Measurements from ENCODE around the gene NTNG1. TPM values are rescaled to one million over a fixed set of nuclear protein-coding genes. Genes with fewer than 3 reads are reported as not detected.

Gene NTNG1
- total and polyA plus RNA-seq, 2 of the 13 experiments (the other 11 are each of a cell fraction or from before 2014, with no cell fraction given) = not detected

DNA sequence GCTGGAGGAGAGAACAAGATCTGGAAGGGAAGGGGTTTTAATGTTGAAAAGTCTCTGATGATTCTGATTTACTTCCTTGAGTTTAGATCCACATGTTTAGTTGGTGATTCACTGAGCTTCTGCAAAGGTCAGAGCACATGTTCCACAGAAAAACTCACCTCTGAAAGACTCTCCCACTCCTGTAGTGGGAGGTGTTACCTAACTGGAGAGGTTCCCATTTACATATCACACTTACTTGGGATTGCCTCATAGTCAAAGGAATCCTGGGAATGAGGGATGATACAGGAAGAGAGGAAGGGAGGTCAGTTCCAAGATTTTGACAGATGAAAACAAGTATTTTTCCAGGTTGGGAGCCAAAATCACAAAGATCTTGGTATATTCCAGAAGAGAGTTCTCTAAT lies 2.7 kb upstream of the NTNG1 start:
- Histone ChIP-seq H3K9me3 (ENCODE audit: low read length) (no peaks in the 10 kb centered on the region), H3K27me3 (ENCODE audit: control insufficient read depth in 1 of 2, insufficient read depth in 2 of 2, low read length in 2 of 2) (peaks cover 5 to 28% of the 10 kb centered on the region in 2 experiments; a peak in 4 of 5 replicates), H3K4me3 (replicated peaks in 1 of 3; ENCODE audit: insufficient read depth in 1 of 3, low read depth in 2 of 3, low read length in 3 of 3) (no peak overlapping the region), H2AFZ (ENCODE audit: low read length) (no peak overlapping the region), H3K4me2 (ENCODE audit: low read depth, low read length) (no peak overlapping the region), H3K9ac (ENCODE audit: insufficient read depth, low read depth, low read length) (no peak overlapping the region), H3K36me3 (replicated peaks in 1 of 2; ENCODE audit: control insufficient read depth in 1 of 2, insufficient read depth in 2 of 2, low read length in 2 of 2) (no peaks in the 10 kb centered on the region), H3K27ac (ENCODE audit: extremely low read length, insufficient read depth, low read length) (no peak overlapping the region), H4K20me1 (ENCODE audit: insufficient read depth, low read length) (no peaks in the 10 kb centered on the region), H3K79me2 (ENCODE audit: insufficient read depth, low read length) (no peaks in the 10 kb centered on the region), H3K4me1 (ENCODE audit: insufficient read depth, low read length) (0 out of 2 replicates have a peak, but pooled peaks cover 5% of the 10 kb centered on the region)
- intact Hi-C loops (cut with micrococcal nuclease; ENCODE audit: unreplicated experiment) (no loop called here), in situ Hi-C loops (cut with HindIII; ENCODE audit: extremely low pct_ligation_motif_present, low pct_unique_long_range_greater_than_20kb) (no loop called here)
- TF ChIP-seq ZNF251 (CRISPR knock-in tag; IDR thresholded peaks at IDR 0.05) (no peak), SAFB2 (CRISPR knock-in tag; IDR thresholded peaks at IDR 0.05; ENCODE audit: borderline replicate concordance, low read depth) (no peak), ZNF558 (CRISPR knock-in tag; IDR thresholded peaks at IDR 0.05; ENCODE audit: borderline replicate concordance) (no peak), ZNF552 (CRISPR knock-in tag; IDR thresholded peaks at IDR 0.05; ENCODE audit: borderline replicate concordance) (no peak), SMARCE1 (IDR thresholded peaks at IDR 0.05; ENCODE audit: borderline replicate concordance) (no peak), RFX5 (IDR thresholded peaks at IDR 0.05; ENCODE audit: low read depth, low read length) (no peak), TAF1 (CRISPR knock-in tag; IDR thresholded peaks at IDR 0.05) (no peak)
- TF ChIP-seq, protein P1, sequence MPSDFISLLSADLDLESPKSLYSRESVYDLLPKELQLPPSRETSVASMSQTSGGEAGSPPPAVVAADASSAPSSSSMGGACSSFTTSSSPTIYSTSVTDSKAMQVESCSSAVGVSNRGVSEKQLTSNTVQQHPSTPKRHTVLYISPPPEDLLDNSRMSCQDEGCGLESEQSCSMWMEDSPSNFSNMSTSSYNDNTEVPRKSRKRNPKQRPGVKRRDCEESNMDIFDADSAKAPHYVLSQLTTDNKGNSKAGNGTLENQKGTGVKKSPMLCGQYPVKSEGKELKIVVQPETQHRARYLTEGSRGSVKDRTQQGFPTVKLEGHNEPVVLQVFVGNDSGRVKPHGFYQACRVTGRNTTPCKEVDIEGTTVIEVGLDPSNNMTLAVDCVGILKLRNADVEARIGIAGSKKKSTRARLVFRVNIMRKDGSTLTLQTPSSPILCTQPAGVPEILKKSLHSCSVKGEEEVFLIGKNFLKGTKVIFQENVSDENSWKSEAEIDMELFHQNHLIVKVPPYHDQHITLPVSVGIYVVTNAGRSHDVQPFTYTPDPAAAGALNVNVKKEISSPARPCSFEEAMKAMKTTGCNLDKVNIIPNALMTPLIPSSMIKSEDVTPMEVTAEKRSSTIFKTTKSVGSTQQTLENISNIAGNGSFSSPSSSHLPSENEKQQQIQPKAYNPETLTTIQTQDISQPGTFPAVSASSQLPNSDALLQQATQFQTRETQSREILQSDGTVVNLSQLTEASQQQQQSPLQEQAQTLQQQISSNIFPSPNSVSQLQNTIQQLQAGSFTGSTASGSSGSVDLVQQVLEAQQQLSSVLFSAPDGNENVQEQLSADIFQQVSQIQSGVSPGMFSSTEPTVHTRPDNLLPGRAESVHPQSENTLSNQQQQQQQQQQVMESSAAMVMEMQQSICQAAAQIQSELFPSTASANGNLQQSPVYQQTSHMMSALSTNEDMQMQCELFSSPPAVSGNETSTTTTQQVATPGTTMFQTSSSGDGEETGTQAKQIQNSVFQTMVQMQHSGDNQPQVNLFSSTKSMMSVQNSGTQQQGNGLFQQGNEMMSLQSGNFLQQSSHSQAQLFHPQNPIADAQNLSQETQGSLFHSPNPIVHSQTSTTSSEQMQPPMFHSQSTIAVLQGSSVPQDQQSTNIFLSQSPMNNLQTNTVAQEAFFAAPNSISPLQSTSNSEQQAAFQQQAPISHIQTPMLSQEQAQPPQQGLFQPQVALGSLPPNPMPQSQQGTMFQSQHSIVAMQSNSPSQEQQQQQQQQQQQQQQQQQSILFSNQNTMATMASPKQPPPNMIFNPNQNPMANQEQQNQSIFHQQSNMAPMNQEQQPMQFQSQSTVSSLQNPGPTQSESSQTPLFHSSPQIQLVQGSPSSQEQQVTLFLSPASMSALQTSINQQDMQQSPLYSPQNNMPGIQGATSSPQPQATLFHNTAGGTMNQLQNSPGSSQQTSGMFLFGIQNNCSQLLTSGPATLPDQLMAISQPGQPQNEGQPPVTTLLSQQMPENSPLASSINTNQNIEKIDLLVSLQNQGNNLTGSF (CRISPR knock-in tag; IDR thresholded peaks at IDR 0.05) = no peak
- TF ChIP-seq, protein P2, sequence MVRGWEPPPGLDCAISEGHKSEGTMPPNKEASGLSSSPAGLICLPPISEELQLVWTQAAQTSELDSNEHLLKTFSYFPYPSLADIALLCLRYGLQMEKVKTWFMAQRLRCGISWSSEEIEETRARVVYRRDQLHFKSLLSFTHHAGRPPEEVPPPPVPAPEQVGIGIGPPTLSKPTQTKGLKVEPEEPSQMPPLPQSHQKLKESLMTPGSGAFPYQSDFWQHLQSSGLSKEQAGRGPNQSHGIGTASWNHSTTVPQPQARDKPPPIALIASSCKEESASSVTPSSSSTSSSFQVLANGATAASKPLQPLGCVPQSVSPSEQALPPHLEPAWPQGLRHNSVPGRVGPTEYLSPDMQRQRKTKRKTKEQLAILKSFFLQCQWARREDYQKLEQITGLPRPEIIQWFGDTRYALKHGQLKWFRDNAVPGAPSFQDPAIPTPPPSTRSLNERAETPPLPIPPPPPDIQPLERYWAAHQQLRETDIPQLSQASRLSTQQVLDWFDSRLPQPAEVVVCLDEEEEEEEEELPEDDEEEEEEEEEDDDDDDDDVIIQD (CRISPR knock-in tag; IDR thresholded peaks at IDR 0.05; ENCODE audit: low read depth) = no peak
- TF ChIP-seq, protein P3, sequence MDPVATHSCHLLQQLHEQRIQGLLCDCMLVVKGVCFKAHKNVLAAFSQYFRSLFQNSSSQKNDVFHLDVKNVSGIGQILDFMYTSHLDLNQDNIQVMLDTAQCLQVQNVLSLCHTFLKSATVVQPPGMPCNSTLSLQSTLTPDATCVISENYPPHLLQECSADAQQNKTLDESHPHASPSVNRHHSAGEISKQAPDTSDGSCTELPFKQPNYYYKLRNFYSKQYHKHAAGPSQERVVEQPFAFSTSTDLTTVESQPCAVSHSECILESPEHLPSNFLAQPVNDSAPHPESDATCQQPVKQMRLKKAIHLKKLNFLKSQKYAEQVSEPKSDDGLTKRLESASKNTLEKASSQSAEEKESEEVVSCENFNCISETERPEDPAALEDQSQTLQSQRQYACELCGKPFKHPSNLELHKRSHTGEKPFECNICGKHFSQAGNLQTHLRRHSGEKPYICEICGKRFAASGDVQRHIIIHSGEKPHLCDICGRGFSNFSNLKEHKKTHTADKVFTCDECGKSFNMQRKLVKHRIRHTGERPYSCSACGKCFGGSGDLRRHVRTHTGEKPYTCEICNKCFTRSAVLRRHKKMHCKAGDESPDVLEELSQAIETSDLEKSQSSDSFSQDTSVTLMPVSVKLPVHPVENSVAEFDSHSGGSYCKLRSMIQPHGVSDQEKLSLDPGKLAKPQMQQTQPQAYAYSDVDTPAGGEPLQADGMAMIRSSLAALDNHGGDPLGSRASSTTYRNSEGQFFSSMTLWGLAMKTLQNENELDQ (CRISPR knock-in tag; IDR thresholded peaks at IDR 0.05; ENCODE audit: borderline replicate concordance) = no peak
- TF ChIP-seq, protein P4, sequence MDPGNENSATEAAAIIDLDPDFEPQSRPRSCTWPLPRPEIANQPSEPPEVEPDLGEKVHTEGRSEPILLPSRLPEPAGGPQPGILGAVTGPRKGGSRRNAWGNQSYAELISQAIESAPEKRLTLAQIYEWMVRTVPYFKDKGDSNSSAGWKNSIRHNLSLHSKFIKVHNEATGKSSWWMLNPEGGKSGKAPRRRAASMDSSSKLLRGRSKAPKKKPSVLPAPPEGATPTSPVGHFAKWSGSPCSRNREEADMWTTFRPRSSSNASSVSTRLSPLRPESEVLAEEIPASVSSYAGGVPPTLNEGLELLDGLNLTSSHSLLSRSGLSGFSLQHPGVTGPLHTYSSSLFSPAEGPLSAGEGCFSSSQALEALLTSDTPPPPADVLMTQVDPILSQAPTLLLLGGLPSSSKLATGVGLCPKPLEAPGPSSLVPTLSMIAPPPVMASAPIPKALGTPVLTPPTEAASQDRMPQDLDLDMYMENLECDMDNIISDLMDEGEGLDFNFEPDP (CRISPR knock-in tag; conservative IDR thresholded peaks at IDR 0.05) = no peak
- TF ChIP-seq, protein P5, sequence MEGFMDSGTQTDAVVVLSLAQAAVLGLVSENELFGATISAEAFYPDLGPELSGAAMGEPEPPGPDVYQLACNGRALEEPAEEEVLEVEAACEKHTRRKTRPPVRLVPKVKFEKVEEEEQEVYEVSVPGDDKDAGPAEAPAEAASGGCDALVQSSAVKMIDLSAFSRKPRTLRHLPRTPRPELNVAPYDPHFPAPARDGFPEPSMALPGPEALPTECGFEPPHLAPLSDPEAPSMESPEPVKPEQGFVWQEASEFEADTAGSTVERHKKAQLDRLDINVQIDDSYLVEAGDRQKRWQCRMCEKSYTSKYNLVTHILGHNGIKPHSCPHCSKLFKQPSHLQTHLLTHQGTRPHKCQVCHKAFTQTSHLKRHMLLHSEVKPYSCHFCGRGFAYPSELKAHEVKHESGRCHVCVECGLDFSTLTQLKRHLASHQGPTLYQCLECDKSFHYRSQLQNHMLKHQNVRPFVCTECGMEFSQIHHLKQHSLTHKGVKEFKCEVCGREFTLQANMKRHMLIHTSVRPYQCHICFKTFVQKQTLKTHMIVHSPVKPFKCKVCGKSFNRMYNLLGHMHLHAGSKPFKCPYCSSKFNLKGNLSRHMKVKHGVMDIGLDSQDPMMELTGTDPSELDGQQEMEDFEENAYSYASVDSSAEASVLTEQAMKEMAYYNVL (CRISPR knock-in tag; IDR thresholded peaks at IDR 0.05; ENCODE audit: borderline replicate concordance) = no peak
- BruUV-seq (replicated peaks) = no TSS peak
- no peak for FAIRE-seq
- CTCF ChIA-PET (ENCODE audit: low intra/inter-chr PET ratio, low total read pairs) = no interaction called here
- ATAC-seq = no peak
- no peak for DNase-seq (ENCODE audit: low spot score)
- POLR2A ChIA-PET = no interaction called here
